ENCODE measurements around the gene GJB1.

DNA sequence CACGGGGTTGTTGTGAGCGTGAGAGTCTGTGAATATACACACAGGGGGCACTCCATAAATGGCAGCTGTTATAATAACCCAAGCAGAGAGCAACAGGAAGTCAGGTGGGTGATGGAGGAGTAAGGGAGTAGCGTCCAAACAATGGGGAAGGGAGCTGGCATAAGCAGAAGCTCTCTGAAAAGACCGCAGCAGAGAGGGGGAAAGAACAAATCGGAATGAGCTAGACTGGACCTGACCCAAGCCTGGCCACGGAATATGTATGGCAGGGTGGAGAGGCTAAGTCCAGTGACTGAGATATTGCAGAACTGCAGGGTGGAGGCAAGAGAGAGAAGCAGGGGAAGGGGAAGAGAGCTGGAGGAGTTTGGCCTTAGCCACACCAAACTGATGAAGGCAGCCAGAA lies 6.5 kb upstream of the GJB1 start:
- TF ChIP-seq, protein P1, sequence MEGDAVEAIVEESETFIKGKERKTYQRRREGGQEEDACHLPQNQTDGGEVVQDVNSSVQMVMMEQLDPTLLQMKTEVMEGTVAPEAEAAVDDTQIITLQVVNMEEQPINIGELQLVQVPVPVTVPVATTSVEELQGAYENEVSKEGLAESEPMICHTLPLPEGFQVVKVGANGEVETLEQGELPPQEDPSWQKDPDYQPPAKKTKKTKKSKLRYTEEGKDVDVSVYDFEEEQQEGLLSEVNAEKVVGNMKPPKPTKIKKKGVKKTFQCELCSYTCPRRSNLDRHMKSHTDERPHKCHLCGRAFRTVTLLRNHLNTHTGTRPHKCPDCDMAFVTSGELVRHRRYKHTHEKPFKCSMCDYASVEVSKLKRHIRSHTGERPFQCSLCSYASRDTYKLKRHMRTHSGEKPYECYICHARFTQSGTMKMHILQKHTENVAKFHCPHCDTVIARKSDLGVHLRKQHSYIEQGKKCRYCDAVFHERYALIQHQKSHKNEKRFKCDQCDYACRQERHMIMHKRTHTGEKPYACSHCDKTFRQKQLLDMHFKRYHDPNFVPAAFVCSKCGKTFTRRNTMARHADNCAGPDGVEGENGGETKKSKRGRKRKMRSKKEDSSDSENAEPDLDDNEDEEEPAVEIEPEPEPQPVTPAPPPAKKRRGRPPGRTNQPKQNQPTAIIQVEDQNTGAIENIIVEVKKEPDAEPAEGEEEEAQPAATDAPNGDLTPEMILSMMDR (IDR thresholded peaks at IDR 0.05): no peak
- no peak for TF ChIP-seq POLR2A (IDR thresholded peaks at IDR 0.05)
